Adrenal gland (tissue), 12 donors: ENCODE results near the gene ALDH3A2. TPM values are rescaled to one million over a fixed set of nuclear protein-coding genes. Genes with fewer than 3 reads are reported as not detected.

ENCODE experiments used
- DNase-seq, 7 donors: peaks; one replicate each; pipeline ENCODE4 v3.0.0-alpha.2; 2019 to 2020
- H3K27ac ChIP-seq, 5 donors: fragments of 200-600 bp; sonication (generic) in 4 of 5; 1 replicate in 3 of 5; 2 replicates in 2 of 5; pipeline versions ENCODE4 v1.5.1 to v1.8.0; 2016 to 2020; ENCODE audit warnings: mild to moderate bottlenecking in 1 of 5
- H3K27me3 ChIP-seq: fragments of 200-600 bp; 2 replicates; pipeline ENCODE4 v1.8.0; 2021
- H3K36me3 ChIP-seq, 2 donors: fragments of 200-600 bp; replicated peaks in 1 of 2; 1 replicate in 1 of 2; 2 replicates in 1 of 2; pipeline versions ENCODE4 v1.5.1 to v1.8.0; 2018 to 2022
- H3K4me1 ChIP-seq, 2 donors: fragments of 200-600 bp; replicated peaks in 1 of 2; 1 replicate in 1 of 2; 2 replicates in 1 of 2; pipeline versions ENCODE4 v1.5.1 to v1.8.0; 2018 to 2021
- H3K4me3 ChIP-seq, 4 donors: fragments of 200-600 bp; sonication (generic) in 3 of 4; one replicate each; pipeline ENCODE4 v1.5.1; 2016 to 2018
- H3K9me3 ChIP-seq, 3 donors: fragments of 200-600 bp; sonication (generic) in 1 of 3; replicated peaks in 1 of 3; 1 replicate in 2 of 3; 2 replicates in 1 of 3; pipeline versions ENCODE4 v1.5.1 to v1.8.0; 2016 to 2021
- POLR2A ChIP-seq, 2 donors: fragments of 450-650 bp; IDR thresholded peaks; one replicate each; pipeline ENCODE4 v1.6.1; 2017; ENCODE audit warnings: antibody characterized with exemption in 2 of 2, mild to moderate bottlenecking in 2 of 2, moderate library complexity in 1 of 2
- WGBS, 4 donors: extraction: QIAGEN DNeasy Blood & Tissue Kit in 2 of 4; methylation state at CpG; one replicate each; pipeline versions ENCODE4 v1.1.5 to v1.1.7; 2013 to 2017; 5-methylcytosine and 5-hydroxymethylcytosine counted together
- intact Hi-C, 2 donors: fragments of 100-400 bp; cut with DNase I; formaldehyde crosslinking; loops; one replicate each; pipeline versions ENCODE4 v1.14.1 to v1.15.0; 2022 to 2023
- polyA plus RNA-seq, 3 donors: library from polyadenylated mRNA; stranded (reverse); fragments of 200-250 nt in 2 of 3; fragments of 350-450 nt in 1 of 3; fragmentation: Illumina TruSeq in 1 of 3; extraction: RNeasy Lipid Tissue Mini Kit (QIAGEN cat#74804) in 1 of 3; gene quantifications; one replicate each; pipeline ENCODE4 v1.2.3, GENCODE V29; 2013 to 2014
- total RNA-seq, 9 donors: library from RNA; depleted of rRNA in 4 of 9; stranded (reverse); fragments of >200 nt in 4 of 9; fragments of 120-200 nt in 1 of 9; fragmentation: NEBNext Ultra II Directional in 1 of 9; extraction: Animal tissue kit (Norgen Biotek cat#: 25700) in 1 of 9; gene quantifications; one replicate each; pipeline versions ENCODE4 v1.1.0 to v1.2.4, GENCODE V29; 2013 to 2023
- TF ChIP-seq, protein P1 (sequence below), 6 experiments: fragments of 450-650 bp in 4 of 6; fragments of 200-600 bp in 2 of 6; sonication (generic) in 1 of 6; IDR thresholded peaks; 1 replicate in 5 of 6; 2 replicates in 1 of 6; pipeline versions ENCODE4 v1.5.1 to v1.8.0; 2016 to 2021; ENCODE audit warnings: antibody characterized with exemption in 6 of 6, mild to moderate bottlenecking in 2 of 6, moderate library complexity in 1 of 6
- donor health status: healthy with polysubstance abuse.
- donor health status: Bipolar disorder and iron deficiency.
- donor health status: DM: yes; HTN: yes; CAD: no.
- donor health status: DM: no; HTN: no; CAD: no.
- donor health status: DM: no; HTN: no; CAD: no.
- donor health status: DM: yes; HTN: yes; CAD: no.

Gene ALDH3A2
- total and polyA plus RNA-seq, 12 donors = 99.1 to 1,009 (median 444) TPM

DNA sequence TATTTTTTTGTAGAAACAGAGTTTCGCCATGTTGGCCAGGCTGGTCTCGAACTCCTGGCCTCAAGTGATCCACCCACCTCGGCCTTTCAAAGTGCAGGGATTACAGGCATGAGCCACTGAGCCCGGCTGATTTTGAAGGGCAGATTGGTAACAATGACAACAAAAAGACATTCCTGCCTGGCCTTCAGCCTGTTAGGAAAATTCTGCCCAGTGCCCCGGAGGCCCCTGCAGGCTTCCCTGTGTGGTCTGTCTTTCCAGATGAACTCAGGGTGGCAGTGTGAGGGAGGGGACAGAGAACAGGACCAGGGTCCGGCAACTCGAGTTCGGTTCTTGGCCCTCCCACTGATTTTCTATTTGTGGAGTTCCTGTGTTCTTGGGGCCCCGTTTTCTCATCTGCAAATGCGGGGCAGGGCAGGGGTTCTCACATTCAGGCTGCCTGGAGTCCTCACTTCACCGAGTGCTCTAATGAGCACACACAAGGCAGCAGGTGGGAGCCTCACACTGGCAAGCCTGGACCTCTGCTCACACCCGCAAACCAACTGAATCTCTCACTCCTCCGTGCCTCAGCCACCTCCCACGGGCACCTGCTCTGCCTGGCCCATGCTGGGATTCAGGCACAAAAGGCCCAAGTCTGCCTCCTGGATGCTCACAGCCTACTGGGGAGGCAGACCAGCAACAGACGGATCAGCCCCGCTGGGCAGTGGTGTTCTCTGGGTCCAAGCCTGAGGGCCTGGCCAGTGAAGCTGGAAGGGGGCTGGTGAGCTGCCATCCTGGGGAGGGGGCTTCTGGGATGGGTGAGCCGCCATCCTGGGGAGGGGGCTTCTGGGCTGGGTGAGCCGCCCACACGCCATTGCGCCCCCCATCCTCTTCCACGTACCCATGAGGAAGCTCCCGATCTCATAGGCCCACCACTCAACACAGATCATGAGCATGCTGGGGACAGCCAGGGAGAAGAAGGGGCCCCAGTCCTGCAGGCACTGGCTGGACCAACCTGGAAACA is 57.5 kb downstream of the ALDH3A2 start:
- DNase-seq = no peak
- intact Hi-C loops = no loop called here
- Histone ChIP-seq H3K9me3 (no peaks in the 10 kb centered on the region), H3K36me3 (no peaks in the 10 kb centered on the region), H3K4me1 (peaks cover 25 to 31% of the 10 kb centered on the region in 2 donors), H3K27ac (no peak overlapping the region), H3K27me3 (no peaks in the 10 kb centered on the region), H3K4me3 (no peak overlapping the region)
- no peak for TF ChIP-seq POLR2A (IDR thresholded peaks at IDR 0.05)
- TF ChIP-seq, protein P1, sequence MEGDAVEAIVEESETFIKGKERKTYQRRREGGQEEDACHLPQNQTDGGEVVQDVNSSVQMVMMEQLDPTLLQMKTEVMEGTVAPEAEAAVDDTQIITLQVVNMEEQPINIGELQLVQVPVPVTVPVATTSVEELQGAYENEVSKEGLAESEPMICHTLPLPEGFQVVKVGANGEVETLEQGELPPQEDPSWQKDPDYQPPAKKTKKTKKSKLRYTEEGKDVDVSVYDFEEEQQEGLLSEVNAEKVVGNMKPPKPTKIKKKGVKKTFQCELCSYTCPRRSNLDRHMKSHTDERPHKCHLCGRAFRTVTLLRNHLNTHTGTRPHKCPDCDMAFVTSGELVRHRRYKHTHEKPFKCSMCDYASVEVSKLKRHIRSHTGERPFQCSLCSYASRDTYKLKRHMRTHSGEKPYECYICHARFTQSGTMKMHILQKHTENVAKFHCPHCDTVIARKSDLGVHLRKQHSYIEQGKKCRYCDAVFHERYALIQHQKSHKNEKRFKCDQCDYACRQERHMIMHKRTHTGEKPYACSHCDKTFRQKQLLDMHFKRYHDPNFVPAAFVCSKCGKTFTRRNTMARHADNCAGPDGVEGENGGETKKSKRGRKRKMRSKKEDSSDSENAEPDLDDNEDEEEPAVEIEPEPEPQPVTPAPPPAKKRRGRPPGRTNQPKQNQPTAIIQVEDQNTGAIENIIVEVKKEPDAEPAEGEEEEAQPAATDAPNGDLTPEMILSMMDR (IDR thresholded peaks at IDR 0.05) = peak in 1 of 6 experiments; percentile 1
- 81 to 91% (median 86%) methylated on average over 5 to 22 of the region's 22 CpGs for WGBS, 4 donors

DNA sequence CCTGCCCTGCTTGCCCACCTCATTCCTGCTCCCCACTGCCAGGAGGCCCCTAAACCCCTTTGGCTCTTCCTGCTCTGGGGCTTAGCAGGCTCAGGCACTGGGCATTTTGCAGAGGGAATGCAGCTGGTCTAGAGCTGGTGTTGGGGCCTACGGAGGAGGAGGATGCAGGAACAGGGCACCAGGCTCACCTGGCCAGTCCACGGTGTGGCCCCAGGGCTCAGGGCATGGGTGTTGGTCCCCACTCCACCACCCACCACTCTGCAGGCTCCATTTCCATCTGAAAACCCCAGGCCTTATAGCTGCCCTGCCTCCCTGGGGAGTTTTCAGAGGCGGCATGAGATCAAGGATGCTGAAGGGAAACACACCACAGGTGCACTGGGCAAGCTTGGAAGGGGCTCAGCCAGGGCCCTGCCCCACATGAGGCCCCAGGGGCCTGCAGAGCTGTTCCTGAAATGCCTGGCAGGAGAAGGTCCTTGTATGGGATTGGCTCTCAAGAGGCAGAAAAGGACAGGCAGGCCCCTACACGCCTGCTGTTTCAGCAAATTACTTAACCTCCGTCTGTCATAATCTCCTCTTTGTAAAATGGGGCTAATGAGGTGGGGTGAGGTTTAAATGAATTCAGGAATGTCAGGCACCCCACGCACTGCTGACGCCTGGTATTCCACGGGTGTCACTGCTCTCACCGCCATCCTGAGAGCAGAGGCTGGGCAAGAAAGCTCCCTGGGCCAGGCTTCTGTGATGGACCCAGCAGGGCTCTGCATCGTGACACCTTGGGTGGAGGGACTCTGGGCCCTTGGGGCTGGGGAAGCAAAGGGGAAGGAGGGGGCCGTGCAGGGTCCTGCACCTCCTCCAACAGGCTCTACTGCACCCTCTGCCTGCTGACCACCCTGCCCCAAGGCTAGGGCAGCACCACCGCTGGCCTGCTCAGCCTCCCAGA is 58.5 kb downstream of the ALDH3A2 start:
- no peaks in the 10 kb centered on the region for H3K27me3 ChIP-seq
- H3K9me3 ChIP-seq = no peaks in the 10 kb centered on the region
- DNase-seq = no peak
- no peak for TF ChIP-seq POLR2A (IDR thresholded peaks at IDR 0.05)
- TF ChIP-seq, protein P1 (IDR thresholded peaks at IDR 0.05) = no peak
- intact Hi-C loops = no loop called here
- 86 to 93% (median 89%) methylated on average over 9 to 12 of the region's 12 CpGs for WGBS, 4 donors
- no peak overlapping the region for H3K27ac ChIP-seq
- no peak overlapping the region for H3K4me3 ChIP-seq
- no peaks in the 10 kb centered on the region for H3K36me3 ChIP-seq
- peaks cover 22 to 24% of the 10 kb centered on the region in 2 donors for H3K4me1 ChIP-seq

DNA sequence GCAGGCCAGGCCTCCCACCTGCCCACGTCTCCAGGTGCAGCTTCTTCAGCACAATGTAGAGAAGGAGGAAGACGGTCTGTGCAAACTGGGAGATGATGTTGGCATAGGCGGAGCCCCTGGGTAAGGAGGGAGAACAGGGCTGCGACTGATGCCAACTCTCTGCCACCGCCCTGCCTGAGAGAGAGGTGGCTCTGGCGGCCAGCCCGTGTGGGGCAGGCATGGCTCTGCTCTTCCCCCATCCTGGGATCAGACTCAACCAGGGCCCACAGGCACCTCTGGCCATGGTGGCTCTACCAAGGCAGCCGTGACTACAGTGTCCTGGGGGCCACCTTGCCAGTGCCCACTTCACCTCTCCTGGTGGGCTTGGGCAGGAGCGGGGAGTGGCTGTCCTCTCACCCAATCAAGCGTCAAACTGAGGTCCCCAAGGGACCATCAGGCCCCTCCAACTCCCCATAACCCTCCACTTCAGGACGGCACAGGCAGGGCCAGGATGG is 59.2 kb downstream of the ALDH3A2 start:
- intact Hi-C loops = no loop called here
- peaks cover 15 to 17% of the 10 kb centered on the region in 2 donors for H3K4me1 ChIP-seq
- H3K36me3 ChIP-seq = no peaks in the 10 kb centered on the region
- no peak overlapping the region for H3K27ac ChIP-seq
- H3K4me3 ChIP-seq = no peak overlapping the region
- TF ChIP-seq POLR2A (IDR thresholded peaks at IDR 0.05) = no peak
- TF ChIP-seq, protein P1 (IDR thresholded peaks at IDR 0.05) = no peak
- WGBS, 4 donors = 85 to 98% (median 91%) methylated on average over 6 to 11 of the region's 11 CpGs
- no peaks in the 10 kb centered on the region for H3K27me3 ChIP-seq
- H3K9me3 ChIP-seq = no peaks in the 10 kb centered on the region
- no peak for DNase-seq
